MM.1S (cell line): ENCODE measurements around the gene SLCO3A1.

Source experiments
- EZH2 ChIP-seq: fragments of 300-600 bp; sonication (generic); optimal IDR thresholded peaks from 2 replicates; pipeline ENCODE3; 2017; ENCODE audit warnings: low read depth, mild to moderate bottlenecking, antibody characterized with exemption, low read length, mixed read lengths
- EZH2phosphoT487 ChIP-seq: fragments of 300-600 bp; sonication (generic); IDR thresholded peaks from 2 replicates; pipeline ENCODE4 v1.6.1; 2018; ENCODE audit warnings: antibody characterized with exemption, low read length
- TF ChIP-seq, protein P1 (sequence below): fragments of 300-600 bp; sonication (generic); IDR thresholded peaks from 2 replicates; pipeline ENCODE4 v1.5.1; 2016; ENCODE audit warnings: antibody characterized with exemption, low read length, mixed read lengths

GRCh38 chr15:92051716-92052115 is 198.2 kb downstream of the SLCO3A1 start:
- TF ChIP-seq, protein P1, sequence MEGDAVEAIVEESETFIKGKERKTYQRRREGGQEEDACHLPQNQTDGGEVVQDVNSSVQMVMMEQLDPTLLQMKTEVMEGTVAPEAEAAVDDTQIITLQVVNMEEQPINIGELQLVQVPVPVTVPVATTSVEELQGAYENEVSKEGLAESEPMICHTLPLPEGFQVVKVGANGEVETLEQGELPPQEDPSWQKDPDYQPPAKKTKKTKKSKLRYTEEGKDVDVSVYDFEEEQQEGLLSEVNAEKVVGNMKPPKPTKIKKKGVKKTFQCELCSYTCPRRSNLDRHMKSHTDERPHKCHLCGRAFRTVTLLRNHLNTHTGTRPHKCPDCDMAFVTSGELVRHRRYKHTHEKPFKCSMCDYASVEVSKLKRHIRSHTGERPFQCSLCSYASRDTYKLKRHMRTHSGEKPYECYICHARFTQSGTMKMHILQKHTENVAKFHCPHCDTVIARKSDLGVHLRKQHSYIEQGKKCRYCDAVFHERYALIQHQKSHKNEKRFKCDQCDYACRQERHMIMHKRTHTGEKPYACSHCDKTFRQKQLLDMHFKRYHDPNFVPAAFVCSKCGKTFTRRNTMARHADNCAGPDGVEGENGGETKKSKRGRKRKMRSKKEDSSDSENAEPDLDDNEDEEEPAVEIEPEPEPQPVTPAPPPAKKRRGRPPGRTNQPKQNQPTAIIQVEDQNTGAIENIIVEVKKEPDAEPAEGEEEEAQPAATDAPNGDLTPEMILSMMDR, result no peak
- no peak for TF ChIP-seq EZH2
- TF ChIP-seq EZH2phosphoT487, result no peak
